HepG2 (cell line): Measurements from ENCODE around the gene PEX3. TPM values are rescaled to one million over a fixed set of nuclear protein-coding genes. Genes with fewer than 3 reads are reported as not detected.
A peak's percentile ranks its signal among the peaks of the same experiment; 100 is the strongest.

ENCODE experiments used
- BATF2 ChIP-seq: sonication (generic); formaldehyde crosslinking; IDR thresholded peaks from 2 replicates; pipeline ENCODE4 v1.8.0; 2022; ENCODE audit warnings: mild to moderate bottlenecking, missing genetic modification reagents, moderate library complexity
- CREM ChIP-seq, 2 experiments: sonication (generic) in 1 of 2; formaldehyde crosslinking in 1 of 2; IDR thresholded peaks; 2 replicates each; pipeline versions ENCODE4 v1.4.0 to v1.6.1; 2016 to 2020; ENCODE audit warnings: antibody characterized with exemption in 1 of 2, mild to moderate bottlenecking in 1 of 2, missing genetic modification reagents in 1 of 2
- FOSL1 ChIP-seq: sonication (generic); formaldehyde crosslinking; IDR thresholded peaks from 2 replicates; pipeline ENCODE4 v1.9.0; 2021; ENCODE audit warnings: missing genetic modification reagents, borderline replicate concordance
- FOXK1 ChIP-seq: sonication (generic); formaldehyde crosslinking; IDR thresholded peaks from 2 replicates; pipeline ENCODE4 v1.4.0; 2020; ENCODE audit warnings: low read depth, missing genetic modification reagents, borderline replicate concordance
- GTF2F1 ChIP-seq: fragments of 150-350 bp; IDR thresholded peaks from 2 replicates; pipeline ENCODE4 v1.6.1; 2014; ENCODE audit warnings: low read length
- KMT2B ChIP-seq: IDR thresholded peaks from 2 replicates; pipeline ENCODE4 v1.6.1; 2016; ENCODE audit warnings: missing genetic modification reagents, missing compliant biosample characterization
- NFRKB ChIP-seq: fragments of 450-650 bp; IDR thresholded peaks from 2 replicates; pipeline ENCODE4 v1.6.1; 2017
- PHB2 ChIP-seq: fragments of 450-650 bp; IDR thresholded peaks from 2 replicates; pipeline ENCODE4 v1.6.1; 2018; ENCODE audit not compliant: partially characterized antibody
- POLR2AphosphoS5 ChIP-seq: IDR thresholded peaks from 2 replicates; pipeline ENCODE4 v1.6.1; 2012; ENCODE audit warnings: low read depth, low read length
- SMAD9 ChIP-seq: sonication (generic); formaldehyde crosslinking; IDR thresholded peaks from 2 replicates; pipeline ENCODE4 v1.5.1; 2020; ENCODE audit warnings: mild to moderate bottlenecking, missing genetic modification reagents
- ZMAT3 ChIP-seq: sonication (generic); formaldehyde crosslinking; conservative IDR thresholded peaks from 2 replicates; pipeline ENCODE4 v1.7.0; 2021; ENCODE audit warnings: missing genetic modification reagents
- ZMYM3 ChIP-seq: sonication (generic); formaldehyde crosslinking; IDR thresholded peaks from 2 replicates; pipeline ENCODE4 v1.5.1; 2020; ENCODE audit warnings: mild to moderate bottlenecking, missing genetic modification reagents
- ZNF513 ChIP-seq: sonication (generic); formaldehyde crosslinking; conservative IDR thresholded peaks from 2 replicates; pipeline ENCODE4 v1.5.0; 2020; ENCODE audit warnings: missing genetic modification reagents
- ZNF678 ChIP-seq: sonication (generic); formaldehyde crosslinking; IDR thresholded peaks from 2 replicates; pipeline ENCODE4 v1.4.0; 2020; ENCODE audit warnings: mild to moderate bottlenecking, missing genetic modification reagents
- ZNF75D ChIP-seq: sonication (generic); formaldehyde crosslinking; IDR thresholded peaks from 2 replicates; pipeline ENCODE4 v1.8.1; 2023; ENCODE audit warnings: missing genetic modification reagents, mild to moderate bottlenecking, borderline replicate concordance
- ZNF770 ChIP-seq: sonication (generic); formaldehyde crosslinking; IDR thresholded peaks from 2 replicates; pipeline ENCODE4 v1.5.0; 2020; ENCODE audit warnings: mild to moderate bottlenecking, missing genetic modification reagents
- ZNF850 ChIP-seq: sonication (generic); formaldehyde crosslinking; conservative IDR thresholded peaks from 2 replicates; pipeline ENCODE4 v1.9.0; 2021; ENCODE audit warnings: mild to moderate bottlenecking, missing genetic modification reagents
- polyA plus RNA-seq, 8 experiments: library from polyadenylated mRNA; depleted of rRNA in 3 of 8; stranded (reverse) in 7 of 8; unstranded in 1 of 8; fragments of >200 nt; fragmentation: Illumina TruSeq in 4 of 8; extraction: Trizol in 4 of 8; gene quantifications; 2 replicates each; pipeline versions ENCODE4 v1.2.1 to v1.2.3, GENCODE V29; 2011 to 2016; ENCODE audit warnings: low read depth in 4 of 8, missing spikeins in 1 of 8, mixed read lengths in 1 of 8; ENCODE audit not compliant: insufficient read depth in 1 of 8
- total RNA-seq, 5 experiments: library from RNA; depleted of rRNA; stranded (reverse); fragments of >200 nt; fragmentation: Illumina TruSeq; extraction: Trizol; gene quantifications; 2 replicates each; pipeline ENCODE4 v1.2.3, GENCODE V29; 2016; ENCODE audit warnings: low read depth in 1 of 5
- TF ChIP-seq, protein P1 (sequence below): sonication (generic); formaldehyde crosslinking; IDR thresholded peaks from 2 replicates; pipeline ENCODE4 v1.5.0; 2020; ENCODE audit warnings: mild to moderate bottlenecking, missing genetic modification reagents
- TF ChIP-seq, protein P2 (sequence below): sonication (generic); formaldehyde crosslinking; IDR thresholded peaks from 2 replicates; pipeline ENCODE4 v1.4.0; 2020; ENCODE audit warnings: missing genetic modification reagents

The PEX3 gene
- total and polyA plus RNA-seq, 2 of the 13 experiments (the other 11 are each of a cell fraction or from before 2014, with no cell fraction given) = 30.9 to 40.8 TPM

DNA sequence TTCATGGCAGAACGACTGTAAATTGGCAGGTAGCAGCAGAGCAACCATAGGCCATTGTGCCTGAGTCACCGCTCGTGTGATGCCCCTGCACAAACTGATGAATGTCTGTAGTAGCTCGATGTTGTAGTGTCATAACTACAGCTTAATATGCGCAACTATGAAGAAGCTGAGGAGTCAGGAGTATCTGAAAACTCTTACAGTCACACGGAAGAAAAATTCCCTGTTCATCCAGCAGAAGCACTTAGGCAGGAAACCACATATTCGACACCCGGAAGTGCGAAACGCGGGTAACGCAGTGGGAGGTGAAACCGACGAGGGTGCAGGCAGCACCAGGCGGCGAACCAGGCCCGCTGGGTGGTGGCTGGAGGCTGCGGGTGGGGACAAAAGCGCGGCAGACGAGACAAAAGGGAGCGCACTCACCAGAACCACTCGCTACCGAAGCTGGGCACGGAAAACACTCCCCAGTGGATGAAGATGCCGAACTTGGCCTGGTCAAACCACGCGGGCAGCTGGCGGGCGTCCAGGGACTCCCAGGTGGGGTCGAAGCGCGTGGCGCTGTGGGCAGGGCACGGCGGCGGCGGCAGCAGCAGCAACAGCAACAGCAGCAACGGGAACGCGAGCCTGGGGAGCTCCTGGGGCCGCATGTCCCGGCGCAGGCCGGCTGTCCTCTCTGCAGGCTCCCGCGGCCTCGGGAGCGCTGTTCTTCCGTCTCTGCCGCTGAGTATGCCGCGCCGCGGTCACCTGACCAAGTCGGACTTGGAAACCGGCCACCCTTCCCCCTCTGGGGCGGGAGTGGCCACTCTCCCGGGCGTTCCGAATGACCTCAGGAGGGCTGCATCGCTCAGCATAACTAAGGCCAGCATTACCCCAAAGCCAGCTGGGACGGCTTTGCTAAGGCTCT, 60.6 kb downstream of the PEX3 start, which contains the start of gene FUCA2 (continued):
- TF ChIP-seq ZNF770 (CRISPR knock-in tag) (peak; percentile 77), ZNF75D (CRISPR knock-in tag) (peak; percentile 95; the same call in 1 of the 2 replicates), ZMYM3 (CRISPR knock-in tag) (peak; percentile 98), POLR2AphosphoS5 (peak; percentile 67), ZNF850 (no peak; the same call in 1 of the 2 replicates), BATF2 (CRISPR knock-in tag) (peak; percentile 83), PHB2 (no peak), GTF2F1 (no peak), FOSL1 (no peak), KMT2B (CRISPR knock-in tag) (peak; percentile 96), NFRKB (no peak), ZNF513 (CRISPR knock-in tag) (no peak), SMAD9 (CRISPR knock-in tag) (peak; percentile 62; the same call in 1 of the 2 replicates), FOXK1 (CRISPR knock-in tag) (peak; percentile 37; the same call in 1 of the 2 replicates), ZNF678 (CRISPR knock-in tag) (peak; percentile 93; the same call in 1 of the 2 replicates), ZMAT3 (CRISPR knock-in tag) (peak; percentile 98), CREM (IDR thresholded peaks at IDR 0.05) (no peak; the same call in 1 of the 2 replicates), CREM (CRISPR knock-in tag; IDR thresholded peaks at IDR 0.05) (no peak)
- TF ChIP-seq, protein P1, sequence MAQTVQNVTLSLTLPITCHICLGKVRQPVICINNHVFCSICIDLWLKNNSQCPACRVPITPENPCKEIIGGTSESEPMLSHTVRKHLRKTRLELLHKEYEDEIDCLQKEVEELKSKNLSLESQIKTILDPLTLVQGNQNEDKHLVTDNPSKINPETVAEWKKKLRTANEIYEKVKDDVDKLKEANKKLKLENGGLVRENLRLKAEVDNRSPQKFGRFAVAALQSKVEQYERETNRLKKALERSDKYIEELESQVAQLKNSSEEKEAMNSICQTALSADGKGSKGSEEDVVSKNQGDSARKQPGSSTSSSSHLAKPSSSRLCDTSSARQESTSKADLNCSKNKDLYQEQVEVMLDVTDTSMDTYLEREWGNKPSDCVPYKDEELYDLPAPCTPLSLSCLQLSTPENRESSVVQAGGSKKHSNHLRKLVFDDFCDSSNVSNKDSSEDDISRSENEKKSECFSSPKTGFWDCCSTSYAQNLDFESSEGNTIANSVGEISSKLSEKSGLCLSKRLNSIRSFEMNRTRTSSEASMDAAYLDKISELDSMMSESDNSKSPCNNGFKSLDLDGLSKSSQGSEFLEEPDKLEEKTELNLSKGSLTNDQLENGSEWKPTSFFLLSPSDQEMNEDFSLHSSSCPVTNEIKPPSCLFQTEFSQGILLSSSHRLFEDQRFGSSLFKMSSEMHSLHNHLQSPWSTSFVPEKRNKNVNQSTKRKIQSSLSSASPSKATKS (CRISPR knock-in tag) = 0 out of 2 replicates have a peak, but pooled peaks have one; percentile 81
- TF ChIP-seq, protein P2, sequence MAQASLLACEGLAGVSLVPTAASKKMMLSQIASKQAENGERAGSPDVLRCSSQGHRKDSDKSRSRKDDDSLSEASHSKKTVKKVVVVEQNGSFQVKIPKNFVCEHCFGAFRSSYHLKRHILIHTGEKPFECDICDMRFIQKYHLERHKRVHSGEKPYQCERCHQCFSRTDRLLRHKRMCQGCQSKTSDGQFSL (CRISPR knock-in tag) = peak; percentile 72; the same call in 1 of the 2 replicates
